GM18508 (cell line): ENCODE results near the gene NAV2.

Experiments
- ATAC-seq: cut with Tn5 transposase; IDR thresholded peaks from one replicate; pipeline ENCODE4 v1.9.1; 2021; ENCODE audit warnings: moderate number of reproducible peaks; ENCODE audit not compliant: insufficient read depth, unreplicated experiment

The NAV2 gene

DNA sequence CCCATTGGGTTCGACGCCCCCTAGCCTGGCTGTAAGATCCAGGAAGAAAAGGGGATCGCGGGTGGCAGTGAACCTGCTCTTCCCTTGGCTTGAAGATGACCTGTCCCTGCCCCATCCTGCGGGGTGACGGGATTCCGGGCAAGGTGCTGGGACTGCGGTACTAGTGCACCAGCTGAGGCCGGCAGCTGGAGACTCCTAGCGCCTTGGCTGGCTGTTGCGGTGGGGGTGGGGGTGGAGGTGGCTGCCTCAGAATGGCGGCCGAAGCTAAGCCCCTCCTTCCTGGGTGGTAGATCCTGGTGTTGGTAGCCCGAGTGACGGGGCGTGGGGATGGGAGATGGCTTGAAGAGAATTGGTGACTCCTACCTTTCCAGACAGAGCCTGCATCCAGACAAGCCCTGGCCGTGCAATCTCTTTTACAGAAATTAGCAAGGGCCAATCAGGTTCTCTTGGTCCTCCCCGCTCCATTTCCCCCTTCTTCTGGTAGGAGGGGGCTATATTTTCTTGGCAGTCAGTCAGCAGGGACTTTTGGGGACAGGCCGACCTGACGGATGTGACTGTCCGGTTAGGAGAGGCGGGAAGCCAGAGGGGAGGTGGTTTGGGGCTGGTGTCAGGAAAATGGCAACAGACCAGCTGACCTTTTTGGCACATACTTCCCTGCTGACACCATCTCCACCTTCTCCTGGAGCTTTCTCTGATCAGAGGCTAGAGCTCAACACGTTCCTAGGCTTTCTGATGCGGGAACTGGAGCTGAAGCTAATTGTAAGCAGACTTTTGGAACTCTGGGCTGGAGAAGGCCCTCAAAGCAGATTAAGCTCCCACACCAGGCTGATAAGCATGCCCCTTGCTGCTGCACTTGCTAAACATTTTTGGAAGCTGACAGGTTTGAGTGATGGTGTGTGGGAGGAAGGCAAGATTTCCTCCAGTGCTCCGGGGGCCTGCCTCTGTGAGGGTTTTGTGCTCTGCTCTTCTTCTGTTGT lies 2.0 kb downstream of the NAV2 start:
- no peak for ATAC-seq

DNA sequence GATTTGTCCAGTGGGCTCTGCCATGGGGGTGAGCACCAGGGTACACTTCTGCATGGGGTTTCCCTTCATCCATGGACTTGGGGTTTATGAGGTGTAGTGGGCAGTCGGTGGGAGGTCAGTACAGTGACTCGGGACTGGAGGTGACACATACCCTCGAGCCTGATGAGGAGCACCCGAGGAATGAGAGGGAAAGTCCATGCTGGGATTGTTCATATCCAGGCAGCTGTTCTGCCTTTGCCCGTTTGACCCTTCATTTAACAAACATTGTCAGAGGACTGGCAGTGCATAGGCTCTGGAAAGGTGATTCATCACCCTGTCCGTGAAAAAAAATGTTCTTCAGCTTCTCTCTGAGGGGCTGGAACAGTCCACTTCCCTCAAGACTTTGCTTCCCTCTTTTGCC lies 2.7 kb downstream of the NAV2 start:
- no peak for ATAC-seq

DNA sequence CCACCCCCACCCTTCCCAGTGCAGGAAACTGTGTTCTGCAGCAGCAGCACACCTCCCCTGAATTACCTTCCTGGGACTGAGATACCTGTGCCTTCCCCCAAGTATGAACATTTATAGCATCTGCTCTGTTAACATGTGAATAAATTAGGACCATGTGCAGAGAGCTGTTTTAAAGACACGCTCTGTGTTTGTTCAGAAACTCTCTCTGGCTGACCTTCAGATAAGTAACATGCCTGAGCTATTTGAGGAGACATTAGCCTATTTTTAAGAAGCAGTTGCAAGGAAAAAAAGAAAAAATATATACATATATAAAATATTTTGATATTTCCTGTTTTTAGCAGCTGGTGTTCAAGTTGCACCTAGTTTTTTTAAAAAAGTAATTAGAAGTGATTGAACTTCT lies 5.4 kb downstream of the NAV2 start:
- no peak for ATAC-seq

DNA sequence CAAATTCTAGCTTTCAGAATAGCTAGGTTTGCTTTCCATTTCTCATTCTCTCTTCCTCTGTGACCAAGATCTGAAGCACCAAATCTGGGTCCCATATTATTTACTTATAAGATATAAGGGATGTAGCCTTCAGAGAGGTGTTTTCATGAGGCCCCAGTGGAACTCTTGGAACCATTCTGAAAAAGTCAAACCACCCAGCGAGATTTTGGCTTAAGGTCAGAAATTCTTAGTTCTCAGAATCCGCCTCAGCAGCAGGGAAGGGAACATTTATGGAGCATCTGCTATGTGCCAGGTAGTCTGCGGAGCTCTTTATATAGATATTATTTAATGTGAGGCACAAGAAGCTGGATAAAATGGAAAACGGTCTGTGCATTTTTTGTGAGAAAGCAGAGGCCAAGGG lies 6.3 kb downstream of the NAV2 start:
- ATAC-seq, result no peak

DNA sequence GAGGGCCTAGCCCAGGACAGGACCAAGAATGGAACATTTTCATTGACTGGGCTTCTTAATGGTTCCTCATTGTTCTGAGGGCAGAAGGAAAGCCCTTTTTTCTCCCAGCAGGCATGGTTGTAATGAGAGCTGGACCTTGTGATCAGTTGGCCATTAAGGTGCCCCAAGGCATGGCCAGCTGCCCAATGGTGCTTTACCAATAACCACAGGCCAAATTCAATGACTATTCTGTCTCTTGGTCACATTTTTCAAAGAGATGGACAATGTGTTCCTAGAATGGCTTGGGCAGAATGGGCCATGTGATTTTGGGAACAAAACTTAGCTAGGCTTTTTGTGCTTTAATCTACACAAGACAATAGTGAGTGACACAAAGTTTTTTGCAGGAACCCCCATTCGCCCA lies 7.3 kb downstream of the NAV2 start:
- ATAC-seq, result no peak

DNA sequence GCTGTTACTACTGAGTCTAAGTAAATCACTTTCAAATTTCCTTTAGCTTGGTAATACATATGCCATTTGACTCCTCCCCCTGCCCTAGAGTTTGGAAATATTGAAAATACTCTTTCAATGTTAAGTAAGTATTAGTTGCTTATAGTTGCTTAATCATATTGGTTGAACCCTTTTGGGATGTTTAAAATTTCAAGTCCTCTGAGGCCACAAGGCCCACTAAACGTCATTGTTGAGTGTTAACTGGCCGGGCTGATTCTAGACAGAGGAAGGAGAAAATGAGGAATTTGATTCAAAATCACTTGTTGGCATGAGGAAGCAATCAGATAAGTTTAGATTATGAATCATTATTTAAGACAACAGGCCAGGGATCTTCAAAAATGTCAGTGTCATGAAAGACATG lies 8.5 kb downstream of the NAV2 start:
- no peak for ATAC-seq

DNA sequence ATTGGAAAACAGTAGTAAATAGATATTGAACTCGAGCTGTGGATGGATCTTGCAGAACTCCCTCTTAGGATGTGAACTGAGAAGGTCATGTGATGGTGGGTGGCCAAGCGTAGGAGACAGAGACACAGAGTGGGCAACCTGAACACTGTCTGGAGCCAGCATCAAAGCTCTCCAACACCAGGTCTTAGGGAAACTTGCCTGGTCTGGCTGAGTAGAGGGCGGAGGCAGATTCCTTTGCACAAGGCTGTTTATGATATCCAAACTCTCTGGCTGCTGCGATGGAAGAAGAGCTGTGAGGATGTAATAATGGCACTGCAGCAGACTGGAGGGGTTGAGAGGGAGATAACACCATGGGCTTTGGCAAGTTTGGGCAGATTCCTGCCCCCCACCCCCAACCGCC lies 10.1 kb downstream of the NAV2 start:
- no peak for ATAC-seq

DNA sequence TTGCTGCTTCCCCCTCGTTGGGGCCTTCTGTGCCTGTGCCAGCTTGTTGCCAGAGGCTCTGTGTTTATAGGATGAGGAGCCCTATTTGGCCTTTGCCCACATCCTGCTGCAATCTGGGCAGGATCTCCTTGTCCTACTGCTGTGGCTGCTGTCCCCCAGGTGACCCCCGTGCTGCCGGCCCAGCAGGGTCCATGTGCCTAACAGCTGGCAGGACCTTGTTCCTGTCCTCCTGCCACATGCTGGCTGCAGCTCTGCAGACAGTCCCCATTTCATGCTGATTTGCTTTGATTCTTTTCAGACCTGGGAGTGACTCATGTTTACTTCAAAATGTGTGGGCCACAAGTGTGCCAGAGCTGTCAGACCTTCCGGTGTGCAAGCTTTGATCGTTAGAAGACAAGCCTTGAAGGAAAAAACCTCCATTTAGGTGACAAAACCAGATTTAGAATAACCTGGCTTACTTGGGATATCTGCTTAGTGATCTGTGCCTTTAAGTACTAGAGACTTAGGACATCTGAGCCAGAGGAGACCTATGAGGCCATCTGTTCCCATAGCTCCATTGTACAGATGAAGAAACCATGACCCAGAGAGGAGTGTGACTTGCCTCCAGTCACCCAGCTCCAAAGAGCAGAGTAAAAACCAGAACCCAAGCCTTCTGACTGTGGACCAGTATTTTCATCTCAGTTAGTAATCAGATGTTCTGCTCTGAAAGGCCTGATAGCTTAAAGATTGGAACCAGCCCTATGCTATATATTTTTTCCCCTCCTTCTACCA lies 11.1 kb downstream of the NAV2 start:
- ATAC-seq, result no peak

DNA sequence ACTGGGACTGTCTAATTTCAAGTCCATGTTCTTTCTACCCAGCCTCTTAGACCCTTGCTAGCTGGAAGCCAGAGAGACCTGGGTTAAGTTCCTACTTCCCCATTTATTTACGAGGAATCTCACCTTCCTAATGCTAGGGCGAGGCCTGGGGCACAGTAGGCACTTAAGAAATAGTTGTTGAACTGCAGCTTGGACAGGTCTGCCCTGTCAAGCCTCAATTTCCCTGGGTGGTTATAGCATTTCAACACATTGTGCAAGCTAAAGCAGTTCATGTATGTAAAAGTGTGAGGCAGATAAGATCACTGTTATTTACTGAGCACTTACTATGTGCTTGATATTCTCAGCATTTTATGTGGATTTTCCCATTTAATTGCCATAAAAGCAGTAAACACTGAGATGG lies 12.1 kb downstream of the NAV2 start:
- ATAC-seq, result no peak

DNA sequence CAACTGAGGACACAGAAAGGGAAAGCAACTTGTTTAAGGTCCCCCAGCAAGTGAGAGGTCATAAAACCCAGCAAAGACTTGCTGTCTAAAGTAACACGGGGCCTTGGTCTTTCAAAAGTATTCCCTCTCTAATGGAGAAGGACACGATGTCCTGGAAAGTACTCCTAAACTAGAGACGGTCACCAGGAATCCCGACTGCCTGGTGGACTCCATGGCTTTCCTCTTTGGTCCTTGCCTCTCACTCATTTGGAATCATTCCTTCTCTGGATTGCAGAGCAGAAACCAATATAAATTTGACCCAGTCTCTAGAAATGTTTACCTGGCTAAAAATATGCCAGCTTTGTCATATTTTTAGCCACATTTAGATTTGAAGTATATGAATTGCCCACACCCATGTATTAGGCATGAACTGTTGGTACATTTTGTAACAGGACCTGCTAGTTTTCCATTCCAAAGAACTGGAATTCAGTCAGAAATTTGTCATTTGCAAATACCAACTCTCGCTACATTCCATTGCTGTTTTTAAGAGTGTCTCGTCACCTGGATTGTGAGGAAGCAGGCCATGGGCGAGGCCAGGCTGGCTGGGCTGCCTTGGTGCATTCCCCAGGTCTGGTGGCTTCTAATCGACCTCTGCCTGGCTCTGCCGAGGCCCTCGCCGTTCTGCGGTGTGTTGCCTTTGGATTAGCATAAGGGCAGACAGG lies 12.9 kb downstream of the NAV2 start:
- no peak for ATAC-seq

DNA sequence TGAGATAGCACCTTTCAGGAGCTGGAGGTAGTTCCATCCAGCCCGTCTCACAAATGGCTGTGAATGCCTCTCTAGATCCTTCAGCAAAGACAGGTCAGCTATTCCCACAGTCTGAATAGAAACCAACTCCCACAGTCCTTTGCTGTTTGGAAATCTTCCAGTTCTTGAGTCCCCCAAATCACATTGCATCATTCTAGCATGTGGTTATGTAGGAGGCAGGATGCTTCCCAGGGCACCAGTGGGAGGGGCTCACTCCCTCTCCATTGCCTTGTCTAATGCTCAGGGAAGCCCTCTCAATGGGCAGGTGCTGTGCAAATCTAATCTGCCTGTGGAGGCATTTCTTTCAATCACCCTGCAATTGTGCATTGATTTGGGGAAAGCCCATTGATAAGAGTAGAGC lies 14.6 kb downstream of the NAV2 start:
- no peak for ATAC-seq

DNA sequence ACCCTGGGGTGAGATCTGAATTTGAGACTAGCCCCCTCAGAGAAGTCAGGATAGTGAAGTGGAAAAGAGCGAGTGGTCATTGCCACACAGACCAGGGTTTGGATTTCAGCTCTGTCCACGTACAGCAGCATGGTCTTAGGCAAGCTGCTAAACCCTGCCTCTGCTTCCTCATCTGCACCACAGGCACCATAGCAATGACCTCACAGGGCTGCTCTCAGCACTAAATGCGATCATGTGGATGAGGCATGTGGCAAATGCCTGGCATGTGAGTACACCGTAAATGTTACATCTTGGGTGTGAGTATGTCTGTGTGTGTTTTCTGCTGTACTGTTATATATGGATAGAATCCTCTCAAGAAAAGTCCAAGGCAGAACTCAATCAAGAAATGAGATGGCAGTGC lies 15.8 kb downstream of the NAV2 start:
- ATAC-seq, result no peak

DNA sequence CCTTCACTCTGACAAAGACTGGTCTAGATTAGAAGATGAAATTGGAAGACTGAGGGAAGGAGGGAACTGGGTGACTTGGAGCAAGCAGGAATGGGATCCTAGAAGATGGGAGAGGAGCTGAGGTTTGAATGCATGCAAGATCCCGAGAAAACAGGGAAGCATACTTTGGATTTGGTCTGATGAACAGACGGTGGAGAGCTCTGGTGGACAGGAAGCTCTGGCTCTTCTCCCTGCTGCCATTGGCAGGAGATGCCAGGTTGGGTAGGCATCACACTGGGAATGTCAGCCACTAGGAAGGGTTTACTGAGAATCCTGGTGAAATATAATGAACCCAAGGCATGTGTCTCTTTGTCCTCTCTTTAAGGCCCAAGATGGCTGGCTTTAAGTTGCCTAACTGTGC lies 16.5 kb downstream of the NAV2 start:
- no peak for ATAC-seq

DNA sequence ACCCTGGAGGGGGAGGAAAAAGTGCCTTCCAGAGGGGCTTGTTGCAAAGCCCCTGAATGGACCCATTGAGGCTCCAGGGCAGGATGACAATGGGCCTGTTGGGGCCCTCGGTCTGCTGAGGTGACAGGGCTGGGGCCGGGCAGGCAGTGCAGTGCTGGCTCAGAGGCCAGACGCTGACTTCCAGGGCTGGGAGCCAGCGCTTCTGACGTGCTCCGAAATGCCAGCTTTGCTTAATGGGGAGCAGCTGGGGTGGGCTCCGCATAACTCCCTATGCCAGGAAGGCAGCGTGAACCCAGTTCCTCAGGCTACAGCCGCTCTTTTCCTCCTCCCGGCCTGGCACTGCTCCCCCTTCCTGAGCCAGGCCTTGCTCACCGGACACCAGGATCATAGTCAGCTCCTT lies 17.7 kb downstream of the NAV2 start:
- no peak for ATAC-seq

DNA sequence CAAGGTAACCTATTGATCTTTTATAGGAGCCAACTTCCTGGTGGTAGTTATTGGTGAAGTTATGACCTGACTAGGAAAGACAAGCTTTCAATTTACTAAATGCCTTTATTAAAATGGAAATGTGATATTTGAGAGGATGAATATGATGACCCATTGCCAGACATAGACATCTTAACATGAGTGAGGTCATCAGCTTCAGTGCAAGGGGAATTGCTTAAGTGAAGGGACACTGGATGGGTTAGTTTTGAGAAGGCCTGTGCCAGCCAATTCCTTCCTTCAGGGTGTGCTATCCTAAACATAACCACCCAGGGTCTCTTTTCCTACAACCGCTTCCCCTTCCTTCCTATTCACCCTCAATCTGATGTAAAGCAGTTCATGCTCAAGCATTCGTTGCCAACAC lies 21.5 kb downstream of the NAV2 start:
- ATAC-seq, result no peak

DNA sequence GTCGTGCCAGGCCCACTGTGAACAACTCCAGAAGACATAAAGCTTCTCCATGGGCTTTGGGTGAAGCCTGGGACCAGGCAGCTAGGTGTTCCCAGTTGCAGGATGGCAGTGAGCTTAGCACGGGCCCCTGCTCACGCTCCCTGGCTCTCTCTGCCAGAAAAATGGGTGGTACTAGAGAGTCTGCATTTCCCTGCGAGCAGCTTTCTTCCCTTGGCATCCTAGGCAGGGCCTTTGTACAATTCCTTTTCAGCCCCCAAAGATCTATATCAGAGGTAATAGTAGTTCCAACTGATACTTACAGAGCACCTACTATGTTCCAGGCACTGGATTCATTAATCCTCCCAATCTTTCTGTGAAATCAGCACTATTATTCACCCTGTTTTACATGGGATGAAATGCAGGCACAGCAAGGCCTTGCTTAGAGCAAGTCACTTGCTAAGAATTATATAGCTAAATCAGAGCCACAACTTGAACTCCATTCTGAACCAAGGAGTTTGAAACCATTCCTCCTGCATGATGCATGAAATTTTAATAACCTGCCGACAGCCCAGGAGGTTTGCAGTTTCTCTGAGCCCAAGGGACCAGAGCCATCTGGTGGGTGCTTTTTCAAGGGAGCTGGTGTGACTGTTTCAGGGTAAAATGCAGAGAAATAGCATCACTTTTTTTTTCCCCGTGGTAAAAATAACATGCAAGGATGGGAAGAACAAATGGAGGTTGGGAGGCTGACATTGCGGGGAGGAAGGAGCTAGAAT lies 22.7 kb downstream of the NAV2 start:
- ATAC-seq, result no peak

DNA sequence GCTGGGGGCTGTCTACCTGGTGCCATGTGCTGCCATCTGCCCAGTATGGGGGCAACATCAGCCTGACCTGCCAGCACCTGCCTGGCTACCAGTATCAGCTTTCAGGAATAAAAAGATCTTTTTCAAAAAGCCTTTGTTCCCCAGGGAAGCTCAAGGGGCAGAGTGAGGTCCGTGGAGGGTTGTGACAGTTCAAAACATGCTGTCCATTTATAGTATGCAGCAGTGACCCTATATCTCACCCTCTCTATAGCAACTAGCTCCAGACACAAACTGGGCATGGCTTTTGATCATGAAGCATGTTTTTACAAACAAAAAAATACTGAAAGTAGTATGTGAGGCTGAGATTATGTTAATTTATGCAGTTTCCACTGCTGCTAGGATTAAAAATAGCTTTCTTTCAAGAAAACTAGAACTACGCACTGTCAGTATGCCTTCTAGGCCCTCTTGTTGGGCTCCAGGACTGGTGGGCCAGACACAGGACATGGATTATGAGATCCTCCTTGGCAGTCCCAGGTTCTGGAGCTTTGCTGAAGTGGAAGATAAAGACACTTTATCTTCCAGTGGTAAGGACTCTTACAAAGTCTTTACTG lies 23.4 kb downstream of the NAV2 start:
- ATAC-seq, result no peak

DNA sequence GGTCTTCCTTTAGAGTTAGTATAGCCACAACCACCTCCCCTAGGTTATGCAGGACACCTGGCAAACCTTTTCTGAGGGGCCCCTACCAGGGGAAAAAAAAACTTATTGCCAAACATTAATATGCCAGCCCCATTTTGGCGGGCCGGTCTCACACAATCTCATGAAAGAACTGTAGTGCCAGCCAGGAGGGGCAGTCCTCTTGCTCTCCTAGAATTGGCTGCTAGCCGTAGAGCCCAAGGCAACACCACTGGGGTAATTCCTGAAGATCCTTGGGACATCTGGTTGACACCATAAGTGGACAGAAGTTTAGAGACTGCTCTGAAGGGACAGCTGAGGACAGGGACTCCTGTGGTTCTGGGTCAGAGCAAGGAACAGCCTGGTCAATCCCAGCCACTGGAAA lies 24.2 kb downstream of the NAV2 start:
- no peak for ATAC-seq

DNA sequence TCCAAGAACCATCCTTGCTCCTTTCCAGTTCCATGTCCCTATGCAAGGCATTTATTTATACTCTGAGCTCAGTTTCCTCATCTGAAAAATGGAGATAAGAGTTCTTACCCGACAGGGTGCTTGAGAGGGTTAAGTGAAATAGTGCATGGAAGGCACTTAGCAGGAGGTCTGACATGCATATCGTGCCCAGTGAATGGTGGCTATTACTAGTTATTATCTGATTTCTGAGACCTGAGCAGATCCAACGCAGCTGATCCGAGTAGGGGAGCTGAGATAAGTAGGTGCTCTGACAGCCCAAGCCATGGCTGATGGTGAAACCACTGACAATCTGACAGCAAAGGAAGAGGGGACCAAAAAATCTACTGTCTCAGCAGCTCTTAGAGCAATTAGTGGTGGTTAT lies 24.9 kb downstream of the NAV2 start:
- ATAC-seq, result no peak

DNA sequence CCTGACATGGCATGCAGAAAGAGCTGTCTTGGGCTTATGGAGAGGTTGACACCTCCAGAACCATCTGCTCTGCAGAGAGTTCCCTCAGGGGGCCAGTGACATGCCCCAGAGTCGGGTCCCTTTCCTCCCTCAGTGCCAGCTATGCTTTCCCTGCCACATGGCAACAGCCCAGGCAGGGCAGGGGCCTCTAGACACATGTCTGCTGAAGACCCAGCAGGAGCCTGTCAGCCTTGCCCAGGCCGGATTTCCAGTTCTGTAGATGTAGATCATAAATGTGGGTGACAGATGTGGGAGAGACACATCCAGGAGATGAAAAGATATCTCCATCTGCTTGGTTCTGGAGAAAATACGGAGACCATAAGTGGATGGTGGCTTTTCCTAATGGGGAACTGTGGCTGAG lies 25.5 kb downstream of the NAV2 start:
- no peak for ATAC-seq
